Measurements from ENCODE around the gene CSF2. TPM values are rescaled to one million over a fixed set of nuclear protein-coding genes. Genes with fewer than 3 reads are reported as not detected.

The CSF2 gene
- total RNA-seq, 2 experiments from 2014 or later, result 0.55 to 0.61 TPM

DNA sequence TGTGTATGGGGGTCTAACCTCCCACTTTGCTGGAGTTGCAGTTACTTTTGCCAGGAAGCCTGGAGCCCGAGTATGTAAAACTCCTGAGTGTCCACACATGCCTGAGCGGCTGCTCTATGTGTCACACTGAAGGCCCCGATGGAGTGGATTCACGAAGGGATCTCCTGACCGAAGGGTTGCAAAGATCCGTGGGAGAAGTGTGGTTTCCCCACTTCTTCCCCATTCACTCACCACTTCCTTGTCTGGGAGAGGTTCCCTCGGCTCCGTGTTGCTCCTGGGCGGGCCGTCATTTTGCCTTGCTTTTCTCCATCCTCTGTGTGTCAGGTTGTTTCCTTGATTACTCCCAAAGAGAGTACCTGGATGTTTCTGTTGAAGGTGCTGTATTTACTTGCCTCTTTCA is 29.4 kb upstream of the CSF2 start:
- DNase-seq, result no peak
- no peak overlapping the region for H3K4me3 Mint-ChIP-seq
- no peaks in the 10 kb centered on the region for H3K9me3 Mint-ChIP-seq (ENCODE audit: insufficient read depth)
- H3K27ac Mint-ChIP-seq, result no peak overlapping the region
- peaks cover 2% of the 10 kb centered on the region for H3K4me1 Mint-ChIP-seq (ENCODE audit: low read depth)
- peaks cover 38% of the 10 kb centered on the region for H3K27me3 Mint-ChIP-seq (ENCODE audit: low read depth)
- ChIA-PET POLR2A (no interaction called here), CTCF (no interaction called here)
- peaks cover 4% of the 10 kb centered on the region for H3K36me3 Mint-ChIP-seq (ENCODE audit: low read depth)
- no peak for ATAC-seq

- H3K27ac Mint-ChIP-seq, result no peak overlapping the region
- no peak for ATAC-seq
Observed at GRCh38 chr5:132046880-132047299, 26.7 kb upstream of the CSF2 start.

DNA sequence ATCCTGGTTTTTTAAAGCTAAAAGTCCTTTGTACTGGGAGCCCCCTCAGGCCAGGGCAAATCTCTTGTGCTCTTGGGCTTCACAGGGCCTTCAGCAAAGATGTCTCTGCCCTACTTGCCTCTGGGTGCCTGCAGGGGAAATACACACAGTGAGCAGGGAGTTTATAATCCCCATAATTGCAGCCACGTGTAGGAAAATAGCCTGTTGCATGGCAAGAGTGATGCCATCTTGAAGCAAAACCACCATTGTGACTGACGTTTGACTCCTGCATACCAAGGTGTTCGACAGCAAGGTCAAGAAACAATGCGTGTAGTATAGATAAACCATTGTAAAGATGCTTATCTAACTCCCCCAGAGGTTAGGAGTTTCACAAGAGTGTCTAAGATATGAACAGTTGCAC is 24.5 kb upstream of the CSF2 start:
- CTCF ChIA-PET, result interaction anchor here (0.8 to 2.3 kb wide), 2 partner anchors 12 to 14 kb away, joined by 3 to 7 read pairs; partner anchors contain the start of gene IL3
- Mint-ChIP-seq H3K27ac (no peak overlapping the region), H3K36me3 (ENCODE audit: low read depth) (peaks cover 4% of the 10 kb centered on the region), H3K4me1 (ENCODE audit: low read depth) (peaks cover 15% of the 10 kb centered on the region), H3K4me3 (no peak overlapping the region), H3K27me3 (ENCODE audit: low read depth) (peaks cover 34% of the 10 kb centered on the region), H3K9me3 (ENCODE audit: insufficient read depth) (no peaks in the 10 kb centered on the region)
- POLR2A ChIA-PET, result no interaction called here
- no peak for ATAC-seq
- DNase-seq, result no peak

More at GRCh38 chr5:132046880-132047299, 26.7 kb upstream of the CSF2 start:
- CTCF ChIA-PET, result no interaction called here
- Mint-ChIP-seq H3K4me3 (no peak overlapping the region), H3K4me1 (ENCODE audit: low read depth) (peaks cover 8% of the 10 kb centered on the region), H3K27me3 (ENCODE audit: low read depth) (peaks cover 28% of the 10 kb centered on the region), H3K36me3 (ENCODE audit: low read depth) (peaks cover 4% of the 10 kb centered on the region), H3K9me3 (ENCODE audit: insufficient read depth) (no peaks in the 10 kb centered on the region)
- no peak for DNase-seq
- POLR2A ChIA-PET, result no interaction called here

DNA sequence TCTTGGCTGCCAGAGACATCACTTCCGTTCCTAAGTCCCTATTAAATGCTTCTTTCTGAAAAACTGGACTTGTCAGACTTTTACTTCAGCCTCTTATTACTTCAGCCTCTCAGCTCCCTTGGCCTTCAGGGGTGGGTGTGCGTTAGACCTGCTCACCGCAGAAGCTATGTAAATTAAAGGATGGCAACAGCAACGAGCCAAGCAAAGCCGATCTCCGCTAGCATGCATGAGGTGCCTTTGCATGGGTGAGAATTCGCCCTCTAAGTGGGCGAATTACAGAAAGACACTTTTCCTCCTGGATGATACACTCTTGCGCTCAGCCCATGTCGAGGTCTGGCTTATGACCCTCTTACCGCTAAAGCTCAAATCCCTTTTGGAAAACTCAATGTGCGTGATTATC is 24.0 kb upstream of the CSF2 start:
- Mint-ChIP-seq H3K27me3 (ENCODE audit: low read depth) (peaks cover 32% of the 10 kb centered on the region), H3K4me1 (ENCODE audit: low read depth) (peaks cover 17% of the 10 kb centered on the region), H3K9me3 (ENCODE audit: insufficient read depth) (no peaks in the 10 kb centered on the region), H3K36me3 (ENCODE audit: low read depth) (peaks cover 2% of the 10 kb centered on the region), H3K27ac (no peak overlapping the region), H3K4me3 (no peak overlapping the region)
- ChIA-PET CTCF (interaction anchor here (0.8 to 2.3 kb wide), 3 partner anchors 11 to 24 kb away, joined by 3 to 7 read pairs (median 3); partner anchors contain the start of gene IL3), POLR2A (no interaction called here)
- DNase-seq (no peak), ATAC-seq (no peak)

DNA sequence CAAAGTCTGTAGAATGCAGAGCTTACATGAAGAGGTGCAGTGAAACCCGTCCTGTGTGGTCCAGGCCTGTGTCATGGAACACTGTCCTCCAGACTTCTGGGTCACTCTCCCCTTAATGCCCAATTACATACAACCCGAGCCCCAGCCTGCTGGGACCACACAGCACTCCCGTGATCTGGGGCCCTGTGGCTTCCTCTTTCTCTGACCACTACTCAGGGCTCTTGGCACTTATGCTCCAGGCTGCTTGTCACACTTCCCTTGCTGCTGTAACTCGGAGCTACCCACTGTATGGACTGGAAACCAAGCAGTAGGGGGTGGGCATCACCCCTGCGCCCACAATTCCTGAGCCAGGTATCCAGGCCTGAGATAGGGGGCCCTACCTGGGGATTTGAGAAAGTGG is 23.5 kb upstream of the CSF2 start:
- peaks cover 23% of the 10 kb centered on the region for H3K4me1 Mint-ChIP-seq (ENCODE audit: low read depth)
- CTCF ChIA-PET, result interaction anchor here (0.6 to 1.2 kb wide), 4 partner anchors 25 to 626 kb away, joined by 3 read pairs; no protein-coding TSS in a partner anchor

DNA sequence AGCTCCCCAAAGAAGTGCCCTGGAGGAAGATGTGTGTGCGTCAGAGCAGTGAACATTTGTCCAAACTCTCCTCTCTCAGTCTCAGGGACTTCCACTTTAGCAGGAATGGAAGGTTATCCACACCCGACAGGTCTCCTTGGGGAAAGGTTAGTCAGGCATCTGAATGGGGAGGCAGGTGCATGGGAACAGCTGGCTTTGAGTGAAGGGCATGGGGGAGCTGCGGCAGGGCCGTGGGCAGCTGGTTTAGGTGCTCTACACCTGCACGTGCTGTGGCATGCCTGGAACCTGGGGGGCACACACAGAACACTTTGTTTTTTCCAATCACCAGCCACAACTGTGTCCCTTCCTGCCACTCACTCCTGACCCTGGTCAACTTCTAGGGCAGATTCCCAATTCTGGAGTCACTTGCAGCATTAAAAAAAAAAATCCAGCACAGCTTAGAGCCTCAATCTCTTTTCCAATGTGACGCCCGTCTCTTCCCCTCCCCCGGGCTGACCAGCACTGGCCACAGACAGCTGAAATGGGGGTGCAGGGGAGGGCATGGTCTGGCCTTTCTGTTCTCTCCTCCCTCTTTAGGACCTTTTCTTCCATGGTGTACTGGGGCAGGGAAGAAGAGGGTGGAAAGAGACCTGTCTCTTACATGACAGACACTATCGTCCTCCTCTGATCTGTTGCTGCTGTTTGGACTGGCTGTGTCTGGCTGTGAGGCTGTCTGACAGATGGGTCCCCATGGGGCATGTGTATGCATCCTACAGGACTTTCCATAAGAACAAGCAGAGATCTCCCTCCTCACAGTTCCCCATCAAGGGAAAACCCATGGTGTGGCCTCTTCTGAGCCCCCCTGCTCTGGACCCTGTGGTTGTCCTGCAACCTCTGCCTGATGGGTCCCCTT is 22.7 kb upstream of the CSF2 start:
- ATAC-seq, result no peak
- DNase-seq, result no peak
- peaks cover under 1% of the 10 kb centered on the region for H3K36me3 Mint-ChIP-seq (ENCODE audit: low read depth)
- no peak overlapping the region for H3K4me3 Mint-ChIP-seq
- ChIA-PET CTCF (interaction anchor here (0.6 to 1.0 kb wide), 3 partner anchors 43 to 627 kb away, joined by 3 read pairs; no protein-coding TSS in a partner anchor), POLR2A (no interaction called here)
- peaks cover 31% of the 10 kb centered on the region for H3K4me1 Mint-ChIP-seq (ENCODE audit: low read depth)
- peak overlapping the region; percentile 56 for H3K27ac Mint-ChIP-seq
- no peaks in the 10 kb centered on the region for H3K9me3 Mint-ChIP-seq (ENCODE audit: insufficient read depth)
- peaks cover 25% of the 10 kb centered on the region for H3K27me3 Mint-ChIP-seq (ENCODE audit: low read depth)

More for the DNA sequence above, 23.5 kb upstream of the CSF2 start:
- POLR2A ChIA-PET, result no interaction called here
- Mint-ChIP-seq H3K9me3 (ENCODE audit: insufficient read depth) (no peaks in the 10 kb centered on the region), H3K27ac (no peak overlapping the region), H3K4me3 (no peak overlapping the region), H3K36me3 (ENCODE audit: low read depth) (peaks cover 2% of the 10 kb centered on the region), H3K27me3 (ENCODE audit: low read depth) (peaks cover 31% of the 10 kb centered on the region)
- peak; percentile 21 for DNase-seq
- ATAC-seq, result no peak

DNA sequence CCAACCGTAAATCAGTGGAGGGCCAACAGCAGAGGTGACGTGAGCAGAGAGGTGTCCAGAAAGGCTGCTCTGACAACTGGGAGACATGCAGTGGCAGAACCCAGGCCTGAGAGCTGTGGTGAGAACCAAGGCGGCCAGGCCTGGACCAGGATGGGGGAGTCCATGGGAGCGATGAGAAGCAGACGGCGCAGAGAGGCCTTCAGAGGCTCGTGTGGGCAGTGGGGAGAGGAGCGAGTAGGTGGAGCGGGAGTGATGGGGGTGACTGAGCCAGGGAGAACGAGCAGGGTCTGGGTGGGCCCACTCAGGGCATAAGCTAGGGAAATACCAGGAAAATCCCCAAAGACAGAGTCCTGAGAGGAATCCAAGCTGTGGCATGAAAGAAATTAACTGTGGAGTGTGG is 21.1 kb upstream of the CSF2 start:
- CTCF ChIA-PET, result interaction anchor here (1.0 to 2.1 kb wide), 3 partner anchors 9 to 12 kb away, joined by 3 to 8 read pairs (median 3); no protein-coding TSS in a partner anchor
- ATAC-seq (no peak), DNase-seq (no peak)
- POLR2A ChIA-PET, result interaction anchor here (0.8 kb wide), 1 partner anchor 10 kb away, joined by 3 read pairs; no protein-coding TSS in a partner anchor
- Mint-ChIP-seq H3K27ac (peak overlapping the region; percentile 12), H3K9me3 (ENCODE audit: insufficient read depth) (no peaks in the 10 kb centered on the region), H3K4me3 (no peak overlapping the region), H3K27me3 (ENCODE audit: low read depth) (peaks cover 24% of the 10 kb centered on the region), H3K36me3 (ENCODE audit: low read depth) (no peaks in the 10 kb centered on the region), H3K4me1 (ENCODE audit: low read depth) (peaks cover 47% of the 10 kb centered on the region)

DNA sequence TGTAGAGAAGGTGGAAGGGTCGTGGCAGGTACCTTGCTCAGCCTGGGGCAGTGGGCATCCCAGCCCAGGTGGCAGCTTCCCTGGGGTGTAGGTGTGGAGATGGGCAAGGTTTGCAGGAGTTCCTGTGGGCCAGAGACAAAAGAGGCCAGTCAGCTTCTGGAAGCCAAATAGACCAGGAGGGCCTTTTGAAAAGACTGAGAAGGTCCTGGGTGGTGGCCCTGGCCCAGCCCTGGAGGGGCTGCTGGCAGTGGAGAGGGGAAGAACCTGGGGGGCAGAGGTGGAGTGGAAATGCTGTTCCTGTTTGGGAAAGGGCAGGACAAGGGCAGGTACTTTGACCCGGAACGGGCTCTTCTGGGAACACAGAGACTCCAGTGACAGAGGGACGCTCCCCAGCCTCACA is 20.1 kb upstream of the CSF2 start:
- Mint-ChIP-seq H3K4me3 (no peak overlapping the region), H3K9me3 (ENCODE audit: insufficient read depth) (no peaks in the 10 kb centered on the region), H3K36me3 (ENCODE audit: low read depth) (no peaks in the 10 kb centered on the region), H3K4me1 (ENCODE audit: low read depth) (peaks cover 54% of the 10 kb centered on the region), H3K27me3 (ENCODE audit: low read depth) (peaks cover 26% of the 10 kb centered on the region), H3K27ac (no peak overlapping the region)
- POLR2A ChIA-PET, result interaction anchor here (0.8 kb wide), 1 partner anchor 11 kb away, joined by 3 read pairs; no protein-coding TSS in a partner anchor
- DNase-seq, result no peak
- ATAC-seq, result no peak
- CTCF ChIA-PET, result interaction anchor here (1.0 to 2.1 kb wide), 3 partner anchors 8 to 11 kb away, joined by 3 to 8 read pairs (median 3); no protein-coding TSS in a partner anchor

DNA sequence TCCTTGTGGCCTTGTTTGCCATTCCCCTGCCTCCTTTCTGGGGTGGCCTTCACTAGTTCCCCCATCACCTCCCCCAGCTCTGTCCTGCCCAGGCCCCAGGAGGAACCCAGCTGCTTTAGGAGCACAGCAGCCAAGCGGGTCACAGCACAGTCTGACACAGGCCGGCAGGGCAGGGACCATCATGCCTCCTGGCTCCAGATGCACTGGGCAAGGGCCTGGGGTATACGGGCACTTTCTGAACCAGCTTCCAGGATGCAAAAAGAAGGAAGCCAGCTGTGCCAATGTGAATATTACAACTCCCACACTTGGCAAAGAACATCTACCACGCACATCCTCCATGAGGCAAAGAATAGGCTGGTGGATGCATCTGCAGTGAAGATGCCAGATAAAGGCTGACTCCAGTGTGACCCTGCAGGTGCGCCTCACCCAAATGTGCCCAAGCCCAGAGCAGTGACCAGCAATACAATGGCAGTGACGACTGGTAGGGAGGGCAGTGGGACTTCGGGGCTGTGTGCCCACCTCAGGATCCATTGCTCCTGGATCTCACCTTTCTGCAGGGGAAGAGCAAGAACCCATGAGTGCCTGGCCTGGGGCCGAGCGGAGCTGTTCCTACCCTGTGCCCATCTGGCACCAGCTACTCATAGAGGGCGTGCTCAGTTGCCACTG is 19.4 kb upstream of the CSF2 start:
- H3K27ac Mint-ChIP-seq, result peak overlapping the region; percentile 11
- H3K9me3 Mint-ChIP-seq (ENCODE audit: insufficient read depth), result no peaks in the 10 kb centered on the region
- ChIA-PET CTCF (interaction anchor here (1.4 to 2.1 kb wide), 2 partner anchors 9 to 244 kb away, joined by 3 to 8 read pairs; no protein-coding TSS in a partner anchor), POLR2A (no interaction called here)
- no peaks in the 10 kb centered on the region for H3K36me3 Mint-ChIP-seq (ENCODE audit: low read depth)
- H3K27me3 Mint-ChIP-seq (ENCODE audit: low read depth), result peaks cover 26% of the 10 kb centered on the region
- peak; percentile 20 for DNase-seq
- no peak for ATAC-seq
- H3K4me1 Mint-ChIP-seq (ENCODE audit: low read depth), result peaks cover 61% of the 10 kb centered on the region
- no peak overlapping the region for H3K4me3 Mint-ChIP-seq

DNA sequence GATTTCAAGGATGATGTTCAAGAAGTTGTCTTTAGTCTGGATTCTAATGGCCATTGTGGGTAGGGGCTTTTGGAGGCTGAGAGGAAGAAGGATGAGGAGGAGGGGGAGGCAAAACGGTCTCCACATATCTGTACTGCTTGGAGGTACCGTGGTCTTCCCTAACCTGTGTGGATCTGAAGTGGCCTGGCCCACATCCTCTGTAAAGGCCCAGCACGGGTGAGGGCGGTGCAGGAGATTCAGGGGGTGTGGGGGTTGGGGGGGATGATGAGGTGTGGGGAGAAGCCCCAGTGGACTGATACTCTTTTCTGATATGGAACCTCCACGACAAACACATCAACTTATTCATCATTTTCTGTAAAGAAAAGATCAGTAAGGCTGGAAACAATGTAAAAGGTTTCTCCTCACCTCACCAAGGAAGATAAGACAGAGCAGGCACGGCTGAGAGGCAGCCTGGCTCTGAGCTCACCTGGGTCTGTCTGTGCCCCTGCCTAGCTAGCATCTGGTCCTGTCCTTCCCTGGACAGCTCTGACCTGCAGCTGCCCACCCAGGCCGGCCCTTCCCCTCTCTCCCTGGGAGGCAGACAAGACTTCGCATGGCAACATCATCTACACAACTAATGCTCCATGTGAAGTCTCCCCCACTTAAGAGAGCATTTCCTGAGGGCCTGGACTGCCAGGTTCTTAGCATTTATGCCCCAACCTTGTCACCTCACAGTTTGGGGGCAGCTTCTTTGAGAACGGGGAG is 18.7 kb upstream of the CSF2 start:
- Mint-ChIP-seq H3K27me3 (ENCODE audit: low read depth) (peaks cover 25% of the 10 kb centered on the region), H3K36me3 (ENCODE audit: low read depth) (no peaks in the 10 kb centered on the region), H3K27ac (peak overlapping the region; percentile 33), H3K9me3 (ENCODE audit: insufficient read depth) (no peaks in the 10 kb centered on the region), H3K4me1 (ENCODE audit: low read depth) (peaks cover 68% of the 10 kb centered on the region), H3K4me3 (no peak overlapping the region)
- DNase-seq, result peak; percentile 22
- ATAC-seq, result peak; percentile 35
- CTCF ChIA-PET, result interaction anchor here (1.3 to 3.8 kb wide), 3 partner anchors 47 to 632 kb away, joined by 3 to 23 read pairs (median 3); no protein-coding TSS in a partner anchor
- POLR2A ChIA-PET, result interaction anchor here (0.9 kb wide), 1 partner anchor 35 kb away, joined by 3 read pairs; no protein-coding TSS in a partner anchor

- peaks cover 22% of the 10 kb centered on the region for H3K27me3 Mint-ChIP-seq (ENCODE audit: low read depth)
- no peaks in the 10 kb centered on the region for H3K9me3 Mint-ChIP-seq (ENCODE audit: insufficient read depth)
- H3K27ac Mint-ChIP-seq, result peak overlapping the region; percentile 84
- CTCF ChIA-PET, result interaction anchor here (1.3 to 3.8 kb wide), 4 partner anchors 48 to 632 kb away, joined by 3 to 23 read pairs (median 3); no protein-coding TSS in a partner anchor
- POLR2A ChIA-PET, result interaction anchor here (0.9 kb wide), 1 partner anchor 36 kb away, joined by 3 read pairs; no protein-coding TSS in a partner anchor
- H3K4me1 Mint-ChIP-seq (ENCODE audit: low read depth), result peaks cover 70% of the 10 kb centered on the region
- no peaks in the 10 kb centered on the region for H3K36me3 Mint-ChIP-seq (ENCODE audit: low read depth)
- ATAC-seq (no peak), DNase-seq (peak; percentile 14)
- no peak overlapping the region for H3K4me3 Mint-ChIP-seq
Observed at GRCh38 chr5:132055441-132055807, 18.2 kb upstream of the CSF2 start.

Data from activated CD8-positive, alpha-beta T cell treated with anti-CD3 and anti-CD28 coated beads, Interleukin-2, amount 10 ng/mL, durations not matched to agents 7 days and 5 days (primary cell).